GM21381 (cell line): ENCODE results near the gene BAIAP2L1.
"Not testable (repeated sequence)": the region's sequence is repeated elsewhere in the genome, so short reads cannot be mapped to it uniquely, and the experiment has no call there.

Experiments
- ATAC-seq: cut with Tn5 transposase; IDR thresholded peaks from one replicate; pipeline ENCODE4 v1.9.1; 2021; ENCODE audit warnings: mild to moderate bottlenecking, moderate library complexity; ENCODE audit not compliant: unreplicated experiment

BAIAP2L1 gene

DNA sequence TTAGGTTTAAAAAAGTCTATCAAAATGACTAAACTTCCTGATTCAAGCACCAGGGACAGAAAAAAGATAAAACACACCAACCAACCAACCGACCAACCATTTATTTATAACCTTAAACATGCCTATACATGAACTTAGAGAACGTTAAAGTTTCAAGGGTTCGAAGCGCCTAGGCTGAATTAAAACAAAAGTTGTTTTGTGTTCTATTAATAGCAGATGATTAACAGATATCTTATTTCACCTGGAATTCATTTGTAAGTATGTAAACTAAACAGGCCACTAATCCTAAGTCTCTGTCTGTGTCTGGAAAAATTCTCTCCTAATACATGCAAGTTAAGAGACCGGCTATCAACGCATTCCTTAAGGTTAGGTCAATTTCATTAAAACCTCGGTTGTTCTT, 1.4 kb downstream of the BAIAP2L1 start:
- ATAC-seq, result no peak

DNA sequence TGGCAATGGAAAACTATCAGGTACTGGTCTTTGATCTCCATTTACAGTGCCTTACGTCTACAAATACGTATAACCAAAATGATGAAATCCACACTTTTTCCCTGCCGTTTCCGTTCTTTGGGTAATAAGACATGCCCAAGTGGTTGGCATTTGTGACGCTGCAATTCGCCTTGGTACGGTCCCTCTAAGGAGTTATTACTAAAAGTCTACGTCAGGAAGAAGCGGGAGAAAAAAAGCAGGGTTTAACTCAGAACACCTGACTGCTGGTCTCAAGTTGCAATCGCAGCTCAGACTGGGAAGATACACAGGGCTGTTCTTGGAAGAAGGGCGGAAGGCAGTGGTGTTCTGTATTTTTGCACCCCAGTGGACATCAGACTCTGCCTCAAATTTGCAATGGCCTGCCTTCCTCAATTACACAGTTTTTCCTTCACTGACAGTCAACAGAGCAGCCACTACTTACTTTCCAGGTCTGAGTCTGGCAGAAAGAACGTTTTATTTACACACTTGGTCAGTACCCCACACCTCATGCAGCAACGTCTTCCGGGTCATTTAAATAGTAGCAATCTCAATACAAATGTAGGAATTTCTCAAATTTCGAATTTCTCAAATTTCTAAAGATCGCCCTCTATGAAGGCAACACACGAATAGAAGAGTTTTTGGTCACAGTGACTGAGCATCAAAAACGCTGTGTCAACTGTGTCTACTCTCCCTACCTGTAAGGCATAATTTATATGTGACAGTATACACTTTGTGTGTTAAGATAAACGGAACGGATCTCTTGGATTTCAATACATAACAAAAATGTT, 2.1 kb downstream of the BAIAP2L1 start:
- ATAC-seq, result no peak

- ATAC-seq, result no peak
These were observed 4.1 kb downstream of the BAIAP2L1 start for GRCh38 chr7:98396768-98397167.

DNA sequence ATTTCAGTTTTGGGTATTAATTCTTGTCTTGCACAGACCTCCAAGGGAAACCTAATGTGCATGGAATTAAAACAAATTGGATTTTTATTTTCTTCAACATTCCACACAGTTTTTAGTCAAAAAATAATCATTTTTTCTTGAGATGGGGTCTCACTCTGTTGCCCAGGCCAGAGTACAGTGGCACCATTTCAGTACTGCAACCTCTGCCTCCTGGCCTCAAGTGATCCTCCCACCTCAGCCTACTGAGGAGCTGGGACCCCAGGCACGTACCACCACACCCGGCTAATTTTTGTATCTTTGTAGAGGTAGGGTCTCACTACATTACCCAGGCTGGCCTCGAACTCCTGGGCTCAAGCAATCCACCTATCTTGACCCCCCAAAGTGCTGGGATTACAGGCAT, 4.9 kb downstream of the BAIAP2L1 start:
- ATAC-seq, result no peak

- ATAC-seq, result no peak
These were observed 5.4 kb downstream of the BAIAP2L1 start for GRCh38 chr7:98395481-98395880.

GRCh38 chr7:98394377-98394836, 6.5 kb downstream of the BAIAP2L1 start:
- ATAC-seq, result no peak

DNA sequence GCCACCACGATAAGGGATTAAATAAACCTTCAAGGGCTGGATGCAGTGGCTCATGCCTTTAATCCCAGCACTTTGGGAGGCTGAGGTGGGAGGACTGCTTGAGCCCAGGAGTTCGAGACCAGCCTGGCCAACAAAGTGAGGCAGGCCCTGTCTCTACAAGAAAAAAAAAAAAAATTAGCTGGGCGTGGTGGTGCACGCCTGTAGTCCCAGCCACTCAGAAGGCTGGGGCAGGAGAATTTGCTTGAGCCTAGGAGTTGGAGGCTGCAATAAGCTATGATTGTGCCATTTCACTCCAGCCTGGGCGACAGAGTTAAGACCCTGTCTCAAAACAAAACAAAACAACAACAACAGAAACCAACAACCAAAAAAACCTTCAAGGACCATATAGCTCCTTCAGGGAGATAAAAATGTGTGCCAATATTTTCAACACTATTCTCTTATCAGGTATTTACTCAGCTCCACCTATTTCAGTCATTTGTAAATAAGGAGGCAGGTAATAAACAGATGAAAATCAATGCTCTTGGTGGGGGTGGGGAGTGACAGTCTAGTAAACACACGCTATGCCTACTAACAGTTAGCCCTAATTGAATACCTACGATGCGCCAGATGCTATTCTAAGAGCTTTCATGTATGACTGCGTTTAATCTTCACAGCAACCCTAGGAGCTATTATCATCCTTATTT, 13.2 kb downstream of the BAIAP2L1 start:
- no peak for ATAC-seq

DNA sequence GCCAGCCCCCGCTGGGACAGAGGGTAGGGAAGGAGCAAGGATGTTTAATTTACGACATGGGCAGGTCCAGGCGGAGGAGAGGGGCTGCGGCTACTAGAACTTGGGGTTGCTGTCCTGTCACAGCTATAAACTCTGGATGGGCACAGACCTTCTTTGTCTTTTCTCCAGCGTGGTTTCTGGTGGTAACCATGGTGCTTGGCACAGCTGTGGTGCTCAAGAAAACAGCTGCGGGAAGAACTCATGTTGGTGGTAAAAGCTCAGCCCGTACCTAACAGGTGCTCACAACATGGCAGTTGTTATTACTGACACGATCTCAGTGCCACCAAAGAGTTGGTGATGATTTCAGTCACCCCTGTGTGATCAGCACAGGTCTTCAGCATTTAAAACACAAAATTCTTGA, 13.8 kb downstream of the BAIAP2L1 start:
- ATAC-seq, result no peak

GRCh38 chr7:98385532-98385931, 15.4 kb downstream of the BAIAP2L1 start:
- ATAC-seq, result not testable (repeated sequence)

- no peak for ATAC-seq
These were observed 22.6 kb downstream of the BAIAP2L1 start for GRCh38 chr7:98378210-98378819.

- no peak for ATAC-seq
These were observed 24.2 kb downstream of the BAIAP2L1 start for GRCh38 chr7:98376711-98377110.

DNA sequence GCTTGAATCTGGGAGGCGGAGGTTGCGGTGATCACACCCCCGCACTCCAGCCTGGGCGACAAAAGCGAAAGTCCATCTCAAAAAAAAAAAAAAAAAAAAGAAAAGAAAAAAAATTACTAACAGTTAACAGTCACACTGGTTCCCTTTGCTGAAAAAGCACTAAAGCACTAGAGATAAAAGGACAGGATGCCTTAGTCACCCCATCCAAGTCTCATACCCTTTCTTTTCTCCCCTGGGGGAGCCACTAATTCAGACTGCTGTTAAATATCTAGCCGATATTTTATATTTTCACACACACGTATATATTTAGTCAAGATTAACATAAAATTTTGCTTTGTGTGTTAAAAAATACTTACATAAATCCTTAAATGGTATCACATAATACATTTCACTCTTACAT, 25.2 kb downstream of the BAIAP2L1 start:
- no peak for ATAC-seq

DNA sequence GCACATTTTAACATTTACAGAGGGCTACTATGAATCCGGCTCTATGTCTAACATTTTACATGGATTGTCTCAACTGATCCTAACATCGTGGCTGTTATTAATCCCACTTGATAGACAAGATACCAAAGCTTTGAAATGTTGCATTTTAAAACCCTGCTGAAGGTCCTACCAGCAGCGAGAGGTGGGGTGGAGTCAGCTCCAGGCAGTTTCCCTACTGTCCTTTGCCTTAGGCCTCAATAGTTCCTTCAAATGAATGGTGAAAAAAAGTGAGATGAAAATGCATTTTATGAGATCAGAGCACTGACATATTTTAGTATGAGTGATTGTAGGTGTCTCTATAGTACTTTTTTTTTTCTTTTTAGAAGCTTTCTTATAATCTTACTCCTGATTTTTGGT, 26.6 kb downstream of the BAIAP2L1 start:
- ATAC-seq, result no peak

DNA sequence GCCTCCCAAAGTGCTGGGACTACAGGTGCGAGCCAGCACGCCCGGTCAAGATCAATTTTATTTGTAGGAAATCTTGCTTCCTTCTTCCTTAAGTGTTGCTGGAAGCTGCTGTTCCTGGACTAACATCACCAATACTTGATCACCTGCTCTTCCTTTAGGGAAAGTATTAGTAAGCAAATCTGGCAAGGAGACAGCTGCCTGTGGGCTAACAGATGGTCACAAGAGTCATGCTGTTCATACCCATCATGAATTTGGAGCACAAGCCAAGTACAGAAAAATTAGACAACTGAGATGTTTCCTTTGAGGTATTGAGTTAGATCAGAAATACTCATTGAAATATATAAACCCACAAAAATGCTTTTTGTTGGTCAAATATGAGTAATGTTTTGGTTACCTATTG, 27.9 kb downstream of the BAIAP2L1 start:
- ATAC-seq, result no peak

GRCh38 chr7:98369726-98370125, 31.2 kb downstream of the BAIAP2L1 start:
- no peak for ATAC-seq

DNA sequence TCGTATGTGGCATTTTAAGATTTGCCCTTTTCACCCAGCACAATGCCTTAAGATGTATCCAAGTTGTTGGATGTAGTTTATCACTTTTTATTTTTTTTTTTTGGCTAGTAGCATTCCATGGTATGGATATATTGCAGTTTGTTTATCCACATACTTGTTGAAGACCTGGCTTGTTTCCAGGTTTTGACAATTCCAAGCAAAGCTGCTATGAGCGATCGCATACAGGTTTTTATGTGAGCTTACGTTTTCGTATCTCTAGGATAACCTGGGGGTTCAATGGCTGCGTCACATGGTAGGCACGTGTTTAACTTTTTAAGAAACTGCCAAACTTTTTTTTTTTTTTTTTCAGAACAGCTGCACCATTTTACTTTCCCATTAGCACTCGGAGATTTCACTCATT, 32.2 kb downstream of the BAIAP2L1 start:
- no peak for ATAC-seq

DNA sequence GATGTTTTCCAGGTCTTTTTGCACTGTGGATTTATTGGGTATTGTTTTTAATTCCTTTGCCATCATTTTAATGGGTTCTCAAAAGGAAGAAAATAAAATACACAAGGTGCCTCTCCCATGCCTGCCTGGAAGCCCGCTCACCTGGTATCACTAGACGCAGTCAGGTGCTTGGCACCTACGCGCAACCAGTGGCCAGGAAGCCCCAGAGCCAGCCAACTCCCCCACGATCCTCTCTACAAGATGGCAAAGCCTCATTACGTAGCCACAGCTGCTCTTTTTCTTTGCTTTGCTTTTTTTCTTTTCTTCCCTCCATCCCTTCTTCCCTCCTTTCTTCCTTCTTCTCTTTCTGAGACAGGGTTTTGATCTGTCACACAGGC, 34.3 kb downstream of the BAIAP2L1 start:
- no peak for ATAC-seq

DNA sequence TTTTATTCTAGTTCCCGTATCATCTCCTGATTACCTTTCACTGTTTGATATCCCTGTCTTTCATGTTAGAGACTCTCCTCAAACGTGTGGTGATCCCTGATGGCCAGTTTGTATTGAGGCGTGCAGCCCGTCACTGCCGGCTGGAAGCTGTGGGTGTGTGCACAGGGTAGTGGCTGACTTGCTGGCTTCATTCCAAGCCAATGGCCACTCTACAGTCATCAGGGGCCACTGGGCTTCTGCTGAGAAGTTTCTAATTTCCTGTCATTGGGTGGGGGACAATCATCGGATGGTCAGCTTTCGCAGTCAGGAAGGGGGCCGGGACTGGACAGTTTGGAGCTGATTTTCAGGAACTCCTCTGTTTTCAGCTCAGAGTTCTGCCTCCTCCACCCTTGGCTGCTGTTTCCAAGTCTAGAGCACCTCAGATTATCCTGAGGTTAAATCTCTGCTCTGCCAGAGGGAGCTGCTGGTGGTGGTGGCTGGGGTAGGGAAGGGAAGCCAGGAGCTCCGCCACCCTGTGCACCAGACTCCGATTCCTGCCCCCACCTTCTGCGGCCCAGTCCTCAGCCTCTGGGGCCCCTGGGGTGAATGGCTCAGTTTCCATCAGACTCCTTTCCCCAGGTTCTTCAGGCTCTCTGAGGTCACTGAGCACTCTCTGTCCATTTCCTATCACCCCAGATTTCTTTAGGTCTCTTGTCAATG, 34.9 kb downstream of the BAIAP2L1 start:
- ATAC-seq, result no peak

DNA sequence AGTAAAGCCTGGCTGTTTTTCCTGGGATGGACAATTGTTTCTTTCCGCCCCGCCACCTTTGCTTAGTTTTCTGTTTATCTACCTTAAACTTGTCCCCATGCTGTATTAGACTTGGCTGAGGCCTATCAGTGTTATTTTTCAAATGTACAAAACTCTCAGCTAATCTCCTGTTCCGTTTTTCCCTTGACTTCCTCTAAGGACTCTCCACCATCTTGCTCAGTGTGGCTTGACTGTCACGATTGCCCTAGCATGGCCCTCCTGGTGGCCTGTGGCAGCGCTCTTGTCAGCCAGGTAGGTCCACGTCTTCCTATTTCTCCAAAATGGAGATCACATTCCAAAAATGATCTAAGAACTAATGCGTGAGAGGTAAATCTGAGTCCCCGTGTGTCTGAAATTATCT, 36.7 kb downstream of the BAIAP2L1 start:
- ATAC-seq, result no peak

GRCh38 chr7:98362517-98362916, 38.4 kb downstream of the BAIAP2L1 start:
- no peak for ATAC-seq
